GM12878 (cell line): ENCODE results near the gene PTPRD.

Experiments used
- CHD4 ChIP-seq: fragments of 200-600 bp; sonication (generic); IDR thresholded peaks from 2 replicates; pipeline ENCODE4 v1.6.1; 2016; ENCODE audit warnings: mild to moderate bottlenecking
- CREB1 ChIP-seq: IDR thresholded peaks from 2 replicates; pipeline ENCODE4 v1.6.1; 2012; ENCODE audit warnings: low read depth, mild to moderate bottlenecking, inconsistent platforms
- ZNF384 ChIP-seq: IDR thresholded peaks from 2 replicates; pipeline ENCODE4 v1.6.1; 2012; ENCODE audit warnings: low read depth, mild to moderate bottlenecking, low read length, improper control_type of control experiment, borderline replicate concordance
- ZSCAN29 ChIP-seq: fragments of 450-650 bp; IDR thresholded peaks from 2 replicates; pipeline ENCODE4 v1.6.1; 2017; ENCODE audit warnings: mild to moderate bottlenecking, moderate library complexity
- ZZZ3 ChIP-seq: IDR thresholded peaks from 2 replicates; pipeline ENCODE4 v1.6.1; 2011; ENCODE audit warnings: low read depth; ENCODE audit not compliant: control insufficient read depth, insufficient read length
- TF ChIP-seq, protein P1 (sequence below), 3 experiments: IDR thresholded peaks in 2 of 3; conservative IDR thresholded peaks in 1 of 3; 2 replicates each; pipeline ENCODE4 v1.5.1; 2011; ENCODE audit warnings: low read depth in 3 of 3, low read length in 3 of 3, mild to moderate bottlenecking in 3 of 3, control low read depth in 2 of 3, moderate library complexity in 2 of 3, inconsistent platforms in 1 of 3, mixed read lengths in 1 of 3; ENCODE audit not compliant: control insufficient read depth in 2 of 3, insufficient read depth in 1 of 3; ENCODE audit errors: extremely low read depth in 1 of 3

DNA sequence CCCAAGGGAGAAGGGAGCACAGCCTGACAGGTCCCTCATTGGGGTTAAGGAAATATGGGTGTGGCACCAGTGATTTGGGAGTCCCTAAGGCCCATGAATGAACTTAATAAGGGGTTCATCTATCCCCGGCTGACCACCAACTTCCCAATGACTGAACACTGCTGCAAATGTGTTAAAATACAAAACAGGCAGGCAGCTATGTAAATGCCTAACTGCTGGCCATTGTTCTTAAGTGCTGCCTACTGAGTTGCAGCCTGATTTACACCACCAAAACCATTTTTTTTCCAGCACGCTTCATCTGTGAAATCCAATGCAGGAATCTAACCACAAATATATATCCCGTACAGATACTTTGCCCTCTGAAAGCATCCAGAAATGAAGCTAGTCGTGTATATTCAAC is 478.5 kb downstream of the PTPRD start:
- TF ChIP-seq CHD4: no peak
- TF ChIP-seq ZZZ3: no peak
- TF ChIP-seq ZNF384: no peak
- TF ChIP-seq CREB1: no peak
- TF ChIP-seq, protein P1, sequence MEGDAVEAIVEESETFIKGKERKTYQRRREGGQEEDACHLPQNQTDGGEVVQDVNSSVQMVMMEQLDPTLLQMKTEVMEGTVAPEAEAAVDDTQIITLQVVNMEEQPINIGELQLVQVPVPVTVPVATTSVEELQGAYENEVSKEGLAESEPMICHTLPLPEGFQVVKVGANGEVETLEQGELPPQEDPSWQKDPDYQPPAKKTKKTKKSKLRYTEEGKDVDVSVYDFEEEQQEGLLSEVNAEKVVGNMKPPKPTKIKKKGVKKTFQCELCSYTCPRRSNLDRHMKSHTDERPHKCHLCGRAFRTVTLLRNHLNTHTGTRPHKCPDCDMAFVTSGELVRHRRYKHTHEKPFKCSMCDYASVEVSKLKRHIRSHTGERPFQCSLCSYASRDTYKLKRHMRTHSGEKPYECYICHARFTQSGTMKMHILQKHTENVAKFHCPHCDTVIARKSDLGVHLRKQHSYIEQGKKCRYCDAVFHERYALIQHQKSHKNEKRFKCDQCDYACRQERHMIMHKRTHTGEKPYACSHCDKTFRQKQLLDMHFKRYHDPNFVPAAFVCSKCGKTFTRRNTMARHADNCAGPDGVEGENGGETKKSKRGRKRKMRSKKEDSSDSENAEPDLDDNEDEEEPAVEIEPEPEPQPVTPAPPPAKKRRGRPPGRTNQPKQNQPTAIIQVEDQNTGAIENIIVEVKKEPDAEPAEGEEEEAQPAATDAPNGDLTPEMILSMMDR (IDR thresholded peaks at IDR 0.05 in 2 of 3, conservative IDR thresholded peaks at IDR 0.05 in 1 of 3; ENCODE audit: control insufficient read depth in 2 of 3, extremely low read depth in 1 of 3, insufficient read depth in 1 of 3, low read depth in 3 of 3, low read length in 3 of 3): no peak
- TF ChIP-seq ZSCAN29: no peak
